ENCODE results near the gene CARHSP1.

DNA sequence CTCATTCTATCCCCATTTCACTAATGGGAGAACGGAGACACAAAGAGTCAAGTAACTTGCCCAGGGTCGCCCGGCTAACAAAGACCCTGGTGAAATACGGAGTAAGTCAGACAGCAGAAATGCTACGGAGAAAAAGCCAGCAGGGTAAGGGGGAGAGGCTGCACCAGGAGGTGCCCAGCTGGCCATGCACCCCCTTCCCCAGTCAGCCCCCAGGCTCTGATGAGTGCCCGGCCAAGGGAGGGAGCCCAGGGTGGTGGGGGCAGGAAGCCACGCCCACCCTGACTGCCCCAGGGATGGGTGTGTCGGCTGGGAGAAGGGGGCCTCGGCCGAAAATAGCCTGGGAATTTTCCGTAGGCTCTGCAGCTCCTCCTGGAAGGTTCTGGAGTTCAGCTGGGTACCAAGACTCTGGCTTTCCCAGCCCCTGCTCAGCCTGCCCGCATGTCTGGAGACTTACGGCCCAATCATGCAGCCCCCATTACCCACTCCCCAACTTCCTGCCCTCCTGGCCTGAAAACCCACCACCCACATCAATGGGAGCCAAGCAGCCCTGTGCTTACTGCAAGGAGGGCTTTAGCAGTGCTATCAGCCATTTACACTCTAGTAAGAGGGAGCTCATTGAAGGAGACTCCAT, 4.2 kb downstream of the CARHSP1 start:
- TF ChIP-seq CTCF (IDR thresholded peaks at IDR 0.05): no peak
- no peak for TF ChIP-seq ZFX (IDR thresholded peaks at IDR 0.05; ENCODE audit: borderline replicate concordance)
